Mesendoderm (in vitro differentiated cells): ENCODE results near the gene CACNA1H.

Experiments used
- DNase-seq: peaks from one replicate; pipeline ENCODE4 v3.0.0; 2013
- H2AK5ac ChIP-seq: 2 replicates; pipeline ENCODE4 v1.6.1; 2013; ENCODE audit warnings: low read length, inconsistent platforms
- H2BK120ac ChIP-seq: 2 replicates; pipeline ENCODE4 v1.6.1; 2013; ENCODE audit warnings: low read depth, mild to moderate bottlenecking, low read length, moderate library complexity, mixed read lengths
- H2BK15ac ChIP-seq: replicated peaks from 2 replicates; pipeline ENCODE4 v1.6.1; 2013; ENCODE audit warnings: low read depth, mild to moderate bottlenecking, moderate library complexity
- H2BK5ac ChIP-seq: 2 replicates; pipeline ENCODE4 v1.6.1; 2013; ENCODE audit warnings: low read length, inconsistent platforms
- H3K18ac ChIP-seq: 2 replicates; pipeline ENCODE4 v1.6.1; 2013; ENCODE audit warnings: mild to moderate bottlenecking, low read length, mixed read lengths
- H3K23ac ChIP-seq: one replicate; pipeline ENCODE4 v1.6.1; 2013; ENCODE audit warnings: low read length
- H3K27ac ChIP-seq: 2 replicates; pipeline ENCODE4 v1.5.1; 2013; ENCODE audit warnings: low read depth, mild to moderate bottlenecking, inconsistent platforms, low read length, moderate library complexity
- H3K27me3 ChIP-seq: 2 replicates; pipeline ENCODE4 v1.6.1; 2013; ENCODE audit warnings: low read length, control low read depth, mild to moderate bottlenecking, inconsistent platforms; ENCODE audit not compliant: insufficient read depth, poor library complexity
- H3K36me3 ChIP-seq: 2 replicates; pipeline ENCODE4 v1.6.1; 2013; ENCODE audit warnings: low read length, inconsistent platforms; ENCODE audit not compliant: control insufficient read depth, insufficient read depth
- H3K4ac ChIP-seq: one replicate; pipeline ENCODE4 v1.6.1; 2013; ENCODE audit warnings: low read depth, mild to moderate bottlenecking, low read length, moderate library complexity
- H3K4me1 ChIP-seq: 2 replicates; pipeline ENCODE4 v1.6.1; 2013; ENCODE audit warnings: low read depth, low read length, inconsistent platforms; ENCODE audit not compliant: control insufficient read depth
- H3K4me2 ChIP-seq: 2 replicates; pipeline ENCODE4 v1.6.1; 2013; ENCODE audit warnings: low read length
- H3K4me3 ChIP-seq: 2 replicates; pipeline ENCODE4 v1.5.1; 2013; ENCODE audit warnings: mild to moderate bottlenecking, low read length
- H3K56ac ChIP-seq: one replicate; pipeline ENCODE4 v1.6.1; 2013; ENCODE audit warnings: low read length
- H3K79me1 ChIP-seq: 2 replicates; pipeline ENCODE4 v1.6.1; 2013; ENCODE audit warnings: low read length, inconsistent platforms
- H3K79me2 ChIP-seq: 2 replicates; pipeline ENCODE4 v1.6.1; 2013; ENCODE audit warnings: mild to moderate bottlenecking, low read length; ENCODE audit not compliant: control insufficient read depth, insufficient read depth
- H3K9ac ChIP-seq: 2 replicates; pipeline ENCODE4 v1.6.1; 2013; ENCODE audit warnings: low read length, inconsistent platforms
- H4K5ac ChIP-seq: one replicate; pipeline ENCODE4 v1.6.1; 2013; ENCODE audit warnings: low read length
- H4K8ac ChIP-seq: one replicate; pipeline ENCODE4 v1.6.1; 2013; ENCODE audit warnings: low read depth, mild to moderate bottlenecking, control low read depth, low read length, moderate library complexity
- WGBS: extraction: QIAGEN DNeasy Blood & Tissue Kit; methylation state at CpG from one replicate; pipeline ENCODE4 v1.1.7; 2013; ENCODE audit warnings: low lambda C conversion rate, missing lambda C conversion rate; ENCODE audit not compliant: insufficient coverage; ENCODE audit errors: extremely low coverage; 5-methylcytosine and 5-hydroxymethylcytosine counted together

CACNA1H gene

GRCh38 chr16:1194665-1195392, 41.9 kb downstream of the CACNA1H start:
- Histone ChIP-seq H2BK120ac (no peak overlapping the region), H3K4me1 (no peaks in the 10 kb centered on the region), H3K27ac (no peak overlapping the region), H4K8ac (no peak overlapping the region), H3K18ac (no peak overlapping the region), H3K4me3 (no peak overlapping the region), H3K79me1 (no peaks in the 10 kb centered on the region), H3K23ac (no peak overlapping the region), H2BK15ac (no peak overlapping the region), H2AK5ac (no peak overlapping the region), H3K4me2 (no peak overlapping the region), H3K56ac (no peak overlapping the region), H3K9ac (no peak overlapping the region), H4K5ac (no peak overlapping the region), H3K4ac (no peak overlapping the region), H2BK5ac (no peak overlapping the region), H3K27me3 (no peaks in the 10 kb centered on the region), H3K79me2 (no peaks in the 10 kb centered on the region), H3K36me3 (no peaks in the 10 kb centered on the region)
- WGBS = no CpG with 5 or more reads among the region's 61 CpGs
- no peak for DNase-seq

GRCh38 chr16:1195393-1195666, 42.4 kb downstream of the CACNA1H start:
- no peak for DNase-seq
- H3K4me2 ChIP-seq = no peak overlapping the region
- H3K18ac ChIP-seq = no peak overlapping the region
- H3K9ac ChIP-seq = no peak overlapping the region
- H2BK5ac ChIP-seq = no peak overlapping the region
- no peak overlapping the region for H3K27ac ChIP-seq
- H3K27me3 ChIP-seq = no peaks in the 10 kb centered on the region
- H2AK5ac ChIP-seq = no peak overlapping the region
- H2BK15ac ChIP-seq = no peak overlapping the region
- no peak overlapping the region for H4K8ac ChIP-seq
- no peak overlapping the region for H3K4me3 ChIP-seq
- no peaks in the 10 kb centered on the region for H3K4me1 ChIP-seq
- no peak overlapping the region for H4K5ac ChIP-seq
- no peak overlapping the region for H3K4ac ChIP-seq
- WGBS = no CpG with 5 or more reads among the region's 14 CpGs
- no peaks in the 10 kb centered on the region for H3K79me2 ChIP-seq
- no peak overlapping the region for H3K23ac ChIP-seq
- no peak overlapping the region for H3K56ac ChIP-seq
- no peak overlapping the region for H2BK120ac ChIP-seq
- H3K79me1 ChIP-seq = no peaks in the 10 kb centered on the region
- H3K36me3 ChIP-seq = no peaks in the 10 kb centered on the region

- no CpG with 5 or more reads among the region's 11 CpGs for WGBS
- H3K79me1 ChIP-seq = no peaks in the 10 kb centered on the region
These were observed 43.6 kb downstream of the CACNA1H start for GRCh38 chr16:1196494-1196893.

GRCh38 chr16:1197237-1197866, 44.4 kb downstream of the CACNA1H start:
- H3K23ac ChIP-seq = no peak overlapping the region
- H3K36me3 ChIP-seq = no peaks in the 10 kb centered on the region
- WGBS = no CpG with 5 or more reads among the region's 19 CpGs
- no peaks in the 10 kb centered on the region for H3K79me1 ChIP-seq
- no peaks in the 10 kb centered on the region for H3K79me2 ChIP-seq
- no peak overlapping the region for H2BK120ac ChIP-seq
- H4K8ac ChIP-seq = no peak overlapping the region
- no peak overlapping the region for H3K9ac ChIP-seq
- no peak overlapping the region for H3K27ac ChIP-seq
- no peak overlapping the region for H3K56ac ChIP-seq
- no peak overlapping the region for H3K4me3 ChIP-seq
- H2BK5ac ChIP-seq = no peak overlapping the region
- H3K4me1 ChIP-seq = no peaks in the 10 kb centered on the region
- no peak overlapping the region for H2AK5ac ChIP-seq
- no peak overlapping the region for H2BK15ac ChIP-seq
- DNase-seq = no peak
- H4K5ac ChIP-seq = no peak overlapping the region
- no peak overlapping the region for H3K18ac ChIP-seq
- no peak overlapping the region for H3K4ac ChIP-seq
- no peaks in the 10 kb centered on the region for H3K27me3 ChIP-seq
- H3K4me2 ChIP-seq = no peak overlapping the region

More at GRCh38 chr16:1196494-1196893, 43.6 kb downstream of the CACNA1H start:
- Histone ChIP-seq H2BK15ac (no peak overlapping the region), H3K79me2 (no peaks in the 10 kb centered on the region), H4K8ac (no peak overlapping the region), H2AK5ac (no peak overlapping the region), H3K9ac (no peak overlapping the region), H3K27ac (no peak overlapping the region), H3K18ac (no peak overlapping the region), H3K4me2 (no peak overlapping the region), H3K4me1 (no peaks in the 10 kb centered on the region), H2BK120ac (no peak overlapping the region), H2BK5ac (no peak overlapping the region), H4K5ac (no peak overlapping the region), H3K4ac (no peak overlapping the region), H3K27me3 (no peaks in the 10 kb centered on the region), H3K56ac (no peak overlapping the region), H3K4me3 (no peak overlapping the region), H3K23ac (no peak overlapping the region), H3K36me3 (no peaks in the 10 kb centered on the region)
- DNase-seq = no peak

- no CpG with 5 or more reads among the region's 18 CpGs for WGBS
These were observed 45.3 kb downstream of the CACNA1H start for GRCh38 chr16:1198194-1198593.

More at GRCh38 chr16:1198194-1198593, 45.3 kb downstream of the CACNA1H start:
- DNase-seq = no peak
- H3K4me2 ChIP-seq = no peak overlapping the region
- H3K36me3 ChIP-seq = no peaks in the 10 kb centered on the region
- H3K56ac ChIP-seq = no peak overlapping the region
- no peak overlapping the region for H3K9ac ChIP-seq
- no peaks in the 10 kb centered on the region for H3K79me1 ChIP-seq
- no peak overlapping the region for H2AK5ac ChIP-seq
- H3K4me1 ChIP-seq = no peaks in the 10 kb centered on the region
- H3K4ac ChIP-seq = no peak overlapping the region
- no peak overlapping the region for H4K8ac ChIP-seq
- no peaks in the 10 kb centered on the region for H3K79me2 ChIP-seq
- no peak overlapping the region for H3K4me3 ChIP-seq
- H4K5ac ChIP-seq = no peak overlapping the region
- H2BK5ac ChIP-seq = no peak overlapping the region
- H3K27ac ChIP-seq = no peak overlapping the region
- H2BK15ac ChIP-seq = no peak overlapping the region
- no peaks in the 10 kb centered on the region for H3K27me3 ChIP-seq
- no peak overlapping the region for H3K18ac ChIP-seq
- H3K23ac ChIP-seq = no peak overlapping the region
- H2BK120ac ChIP-seq = no peak overlapping the region
